ENCODE measurements around the gene SYTL3.
"Not testable (repeated sequence)": the region's sequence is repeated elsewhere in the genome, so short reads cannot be mapped to it uniquely, and the experiment has no call there.

SYTL3 gene

DNA sequence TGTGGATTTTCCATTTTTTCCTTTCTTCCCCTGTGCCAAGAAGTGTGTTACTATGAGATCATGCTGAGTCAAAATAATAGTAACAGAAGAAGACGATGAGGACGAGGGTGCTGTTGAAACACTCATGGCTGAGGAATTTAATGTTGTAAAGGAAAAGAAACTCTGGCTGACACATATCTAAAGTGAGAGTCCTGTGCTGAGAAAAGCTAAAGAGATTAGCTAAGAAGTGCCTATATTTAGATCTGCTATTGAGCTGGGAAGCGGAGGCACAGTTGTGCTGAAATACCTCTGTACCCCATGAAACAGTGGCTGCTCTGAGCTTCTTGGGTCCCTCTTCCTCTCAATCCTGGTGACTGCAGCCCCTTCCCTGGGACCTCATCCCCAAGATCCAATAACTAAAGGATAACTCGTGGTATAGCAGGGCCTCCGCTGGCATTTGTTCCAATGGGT is 1.1 kb upstream of the SYTL3 start:
- no peak for TF ChIP-seq TAF1 (IDR thresholded peaks at IDR 0.05; ENCODE audit: low read depth, low read length)
- TF ChIP-seq POLR2AphosphoS5 (IDR thresholded peaks at IDR 0.05; ENCODE audit: low read depth, low read length), result no peak
- TF ChIP-seq PAX5 (IDR thresholded peaks at IDR 0.05; ENCODE audit: insufficient read depth, low read length, severe bottlenecking), result no peak
- TF ChIP-seq POLR2A (IDR thresholded peaks at IDR 0.05; ENCODE audit: low read depth, low read length), result no peak
- TF ChIP-seq POU2F2 (IDR thresholded peaks at IDR 0.05; ENCODE audit: low read depth, low read length), result peak; percentile 55
- peak; percentile 11; the same call in 1 of the 2 replicates for TF ChIP-seq SPI1 (IDR thresholded peaks at IDR 0.05; ENCODE audit: low read depth, low read length)
- FAIRE-seq (peak; percentile 69), DNase-seq (ENCODE audit: insufficient read length, low spot score) (no peak)

DNA sequence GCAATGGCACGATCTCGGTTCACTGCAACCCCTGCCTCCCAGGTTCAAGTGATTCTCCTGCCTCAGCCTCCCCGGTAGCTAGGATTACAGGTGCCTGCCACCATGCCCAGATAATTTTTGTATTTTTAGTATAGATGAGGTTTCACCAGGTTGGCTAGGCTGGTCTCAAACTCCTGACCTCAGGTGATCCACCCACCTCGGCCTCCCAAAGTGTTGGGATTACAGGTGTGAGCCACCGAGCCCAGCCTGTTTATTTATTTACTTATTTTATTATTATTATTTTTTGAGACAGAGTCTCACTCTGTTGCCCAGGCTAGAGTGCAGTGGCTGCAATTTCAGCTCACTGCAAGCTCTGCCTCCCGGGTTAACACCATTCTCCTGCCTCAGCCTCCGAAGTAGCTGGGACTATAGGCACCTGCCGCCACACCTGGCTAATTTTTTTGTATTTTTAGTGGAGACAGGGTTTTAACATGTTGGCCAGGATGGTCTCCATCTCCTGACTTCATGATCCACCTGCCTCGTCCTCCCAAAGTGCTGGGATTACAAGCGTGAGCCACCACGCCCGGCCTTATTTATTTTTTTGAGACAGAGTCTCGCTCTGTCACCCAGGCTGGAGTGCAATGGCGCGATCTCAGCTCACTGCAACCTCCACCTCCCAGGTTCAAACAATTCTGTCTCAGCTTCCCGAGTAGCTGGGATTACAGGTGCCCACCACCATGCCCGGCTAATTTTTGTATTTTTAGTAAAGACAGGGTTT is 2.3 kb downstream of the SYTL3 start:
- FAIRE-seq, result not testable (repeated sequence)

DNA sequence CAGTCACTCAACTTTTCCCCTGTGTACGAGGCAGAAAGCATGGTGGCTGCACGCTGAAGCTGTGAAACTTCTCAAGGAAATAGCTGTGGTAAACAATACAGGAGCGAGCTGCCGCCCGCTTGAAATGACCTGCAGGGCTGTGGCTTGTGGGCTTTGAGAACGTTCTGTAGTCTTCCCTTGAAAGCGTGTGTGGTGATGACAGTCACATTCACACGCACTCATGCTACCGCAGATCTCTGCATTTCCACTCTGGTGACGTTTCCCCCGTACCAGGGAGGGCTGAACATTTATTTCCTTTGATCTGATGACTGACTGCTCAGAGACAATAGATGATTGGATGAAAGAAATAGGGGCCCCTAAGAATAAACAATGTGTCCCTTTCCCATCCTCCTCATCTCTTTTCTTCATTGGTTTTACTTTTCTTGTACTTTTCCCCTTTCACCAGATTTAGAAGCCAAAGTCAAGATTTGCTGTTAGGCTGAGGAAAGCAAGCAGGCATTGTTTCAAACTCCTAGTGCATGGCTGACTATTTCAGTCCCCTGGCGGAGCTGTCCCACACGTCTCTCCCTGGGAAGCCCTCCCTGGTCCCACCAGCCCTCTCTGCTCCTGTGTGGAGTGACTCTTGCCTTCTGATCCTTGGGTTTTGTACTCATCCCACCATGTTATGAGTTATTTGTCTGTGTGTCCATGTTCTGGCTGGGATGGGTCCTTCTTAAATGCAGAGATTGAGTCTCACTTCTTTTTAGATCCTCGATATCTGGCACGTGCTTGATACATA is 3.9 kb downstream of the SYTL3 start:
- DNase-seq (ENCODE audit: insufficient read length, low spot score), result no peak
- TF ChIP-seq PAX5 (IDR thresholded peaks at IDR 0.05; ENCODE audit: insufficient read depth, low read length, severe bottlenecking) (peak; percentile 8), POU2F2 (IDR thresholded peaks at IDR 0.05; ENCODE audit: low read depth, low read length) (peak; percentile 65; the same call in 1 of the 2 replicates), POLR2A (IDR thresholded peaks at IDR 0.05; ENCODE audit: low read depth, low read length) (no peak), POLR2AphosphoS5 (IDR thresholded peaks at IDR 0.05; ENCODE audit: low read depth, low read length) (peak; percentile 41; the same call in 1 of the 2 replicates)
- FAIRE-seq, result peak; percentile 93

More for the DNA sequence above, 2.3 kb downstream of the SYTL3 start:
- not testable (repeated sequence) for DNase-seq (ENCODE audit: insufficient read length, low spot score)

DNA sequence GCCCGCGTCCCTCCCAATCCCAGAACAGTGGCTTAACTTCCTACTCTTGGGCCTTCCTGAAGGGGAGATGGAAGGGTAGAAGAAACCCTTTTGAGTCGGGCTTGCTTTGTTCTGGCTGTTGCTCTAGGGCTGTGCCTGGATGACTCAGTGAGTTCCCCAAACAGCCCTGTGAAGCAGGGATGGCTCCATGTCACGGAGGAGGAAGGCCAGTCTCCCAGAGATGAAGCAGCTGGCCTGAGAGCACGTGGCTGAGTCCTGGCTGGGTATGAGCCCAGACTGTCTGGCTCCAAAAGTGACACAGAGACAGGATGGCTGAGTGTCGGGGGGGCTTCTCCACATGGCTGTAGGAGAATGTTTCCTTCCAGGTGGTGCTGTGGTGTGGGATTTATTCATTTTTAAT is 4.6 kb downstream of the SYTL3 start:
- no peak for DNase-seq (ENCODE audit: insufficient read length, low spot score)
- no peak for FAIRE-seq

DNA sequence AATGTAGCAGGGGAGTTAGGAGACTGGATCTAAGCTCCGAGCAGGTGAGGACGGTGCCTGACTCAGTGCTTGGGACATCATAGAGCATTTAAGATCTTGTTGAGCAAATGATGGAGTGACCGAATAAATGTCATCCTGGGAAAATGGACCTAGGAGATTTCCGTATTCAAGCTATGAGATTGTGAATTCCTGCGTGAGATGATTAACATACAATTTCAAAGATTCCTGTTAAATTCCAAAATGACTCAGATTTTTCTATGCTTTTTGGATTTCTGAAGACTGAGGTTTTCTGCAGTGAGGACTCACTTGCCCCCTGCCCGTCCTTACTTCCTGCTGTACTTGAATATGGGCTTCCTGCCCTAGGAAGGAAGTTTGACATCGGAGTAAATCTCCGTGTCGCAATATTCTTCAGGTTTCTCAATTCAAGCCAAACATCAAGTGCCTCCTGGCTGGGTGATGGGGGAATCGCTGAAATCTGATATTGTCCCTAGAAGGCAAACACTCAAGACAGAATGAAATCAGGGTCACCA is 5.2 kb downstream of the SYTL3 start:
- TF ChIP-seq POLR2A (IDR thresholded peaks at IDR 0.05; ENCODE audit: low read depth, low read length) (no peak), TAF1 (IDR thresholded peaks at IDR 0.05; ENCODE audit: low read depth, low read length) (no peak), SPI1 (IDR thresholded peaks at IDR 0.05; ENCODE audit: low read depth, low read length) (no peak), POU2F2 (IDR thresholded peaks at IDR 0.05; ENCODE audit: low read depth, low read length) (no peak), POLR2AphosphoS5 (IDR thresholded peaks at IDR 0.05; ENCODE audit: low read depth, low read length) (no peak), PAX5 (IDR thresholded peaks at IDR 0.05; ENCODE audit: insufficient read depth, low read length, severe bottlenecking) (no peak)
- DNase-seq (ENCODE audit: insufficient read length, low spot score) (no peak), FAIRE-seq (no peak)

More for the DNA sequence above, 4.6 kb downstream of the SYTL3 start:
- TF ChIP-seq POU2F2 (IDR thresholded peaks at IDR 0.05; ENCODE audit: low read depth, low read length) (no peak), POLR2AphosphoS5 (IDR thresholded peaks at IDR 0.05; ENCODE audit: low read depth, low read length) (no peak), POLR2A (IDR thresholded peaks at IDR 0.05; ENCODE audit: low read depth, low read length) (no peak), PAX5 (IDR thresholded peaks at IDR 0.05; ENCODE audit: insufficient read depth, low read length, severe bottlenecking) (no peak), SPI1 (IDR thresholded peaks at IDR 0.05; ENCODE audit: low read depth, low read length) (no peak), TAF1 (IDR thresholded peaks at IDR 0.05; ENCODE audit: low read depth, low read length) (no peak)

DNA sequence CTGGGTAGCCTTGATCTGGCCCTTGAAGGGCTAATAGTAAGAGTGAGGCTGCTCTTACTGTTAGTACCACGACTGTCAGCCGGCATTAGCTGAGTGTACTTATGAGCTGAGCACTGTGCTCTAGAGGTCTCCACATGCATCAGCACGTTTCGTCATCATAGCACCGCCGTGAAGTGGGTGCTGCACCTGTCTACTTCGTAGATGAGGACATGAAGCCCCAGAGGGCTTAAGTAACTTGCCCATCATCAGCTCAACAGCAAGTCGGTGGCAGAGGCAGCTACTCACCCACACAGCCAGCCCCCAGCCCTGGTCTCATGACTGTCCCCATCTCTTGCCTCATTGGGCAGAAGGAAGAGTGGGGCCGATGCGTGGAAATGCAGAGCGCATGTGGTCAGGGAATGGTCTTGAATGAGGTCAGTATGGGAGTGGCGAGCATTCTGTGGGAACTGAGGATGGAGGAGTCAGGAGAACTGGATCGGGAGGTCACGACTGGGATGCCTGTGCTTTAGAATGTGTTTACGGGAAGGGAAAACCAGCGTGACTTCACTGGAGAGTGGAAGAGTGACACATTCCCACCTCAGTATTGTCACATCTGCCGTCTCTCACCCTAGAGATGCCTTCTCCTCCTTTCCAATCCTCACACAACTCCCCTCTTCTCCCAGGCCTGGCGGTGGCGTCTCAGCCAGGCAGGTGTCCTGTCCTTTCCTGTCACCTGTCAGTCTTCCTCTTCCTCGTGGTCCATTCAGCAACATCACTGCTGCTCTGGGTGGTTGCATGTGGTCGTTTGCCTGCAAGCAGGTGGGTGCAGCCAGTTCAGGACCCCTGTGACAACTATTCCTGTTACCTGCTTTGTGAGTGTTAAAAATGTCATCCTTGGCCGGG is 6.0 kb downstream of the SYTL3 start:
- no peak for FAIRE-seq
- TF ChIP-seq PAX5 (IDR thresholded peaks at IDR 0.05; ENCODE audit: insufficient read depth, low read length, severe bottlenecking) (no peak), TAF1 (IDR thresholded peaks at IDR 0.05; ENCODE audit: low read depth, low read length) (no peak), POLR2A (IDR thresholded peaks at IDR 0.05; ENCODE audit: low read depth, low read length) (no peak), POLR2AphosphoS5 (IDR thresholded peaks at IDR 0.05; ENCODE audit: low read depth, low read length) (no peak), SPI1 (IDR thresholded peaks at IDR 0.05; ENCODE audit: low read depth, low read length) (no peak), POU2F2 (IDR thresholded peaks at IDR 0.05; ENCODE audit: low read depth, low read length) (no peak)
- DNase-seq (ENCODE audit: insufficient read length, low spot score), result no peak

DNA sequence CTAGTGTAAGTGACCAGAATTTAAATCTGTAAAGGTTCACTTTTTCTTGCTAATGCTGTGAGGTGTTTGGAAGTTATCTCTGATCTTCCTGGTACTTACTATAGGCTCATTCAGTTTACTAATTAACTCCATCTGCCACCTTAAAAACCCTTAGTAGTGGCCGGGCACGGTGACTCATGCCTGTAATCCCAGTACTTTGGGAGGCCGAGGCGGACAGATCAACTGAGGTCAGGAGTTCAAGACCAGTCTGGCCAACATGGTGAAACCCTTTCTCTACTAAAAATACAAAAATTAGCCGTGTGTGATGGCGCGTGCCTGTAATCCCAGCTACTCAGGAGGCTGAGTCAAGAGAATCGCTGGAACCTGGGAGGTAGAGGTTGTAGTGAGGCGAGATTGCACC is 7.1 kb downstream of the SYTL3 start:
- not testable (repeated sequence) for FAIRE-seq; DNase-seq (ENCODE audit: insufficient read length, low spot score)

DNA sequence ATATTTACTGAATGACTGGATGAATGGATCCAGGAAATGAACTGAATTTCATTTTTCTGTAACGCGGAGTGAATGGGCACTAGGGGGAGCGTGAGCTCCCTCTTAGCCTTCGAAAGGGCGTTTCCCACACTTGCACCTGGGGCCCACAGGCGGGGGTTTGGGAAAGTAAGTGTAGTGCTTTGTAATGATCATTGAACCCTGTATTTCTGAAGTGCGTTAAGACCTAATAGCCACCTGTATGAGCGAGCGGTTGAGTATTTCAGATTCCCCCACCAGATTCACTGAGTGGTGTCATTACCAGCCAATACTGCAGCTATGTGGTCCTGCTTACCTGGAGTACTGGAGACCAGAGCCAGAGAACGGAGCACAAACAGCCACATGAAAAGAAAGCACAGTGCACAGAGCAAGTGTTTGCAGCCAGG is 10.5 kb downstream of the SYTL3 start:
- no peak for TF ChIP-seq POLR2AphosphoS5 (IDR thresholded peaks at IDR 0.05; ENCODE audit: low read depth, low read length)
- no peak for TF ChIP-seq PAX5 (IDR thresholded peaks at IDR 0.05; ENCODE audit: insufficient read depth, low read length, severe bottlenecking)
- TF ChIP-seq TAF1 (IDR thresholded peaks at IDR 0.05; ENCODE audit: low read depth, low read length), result no peak
- TF ChIP-seq POLR2A (IDR thresholded peaks at IDR 0.05; ENCODE audit: low read depth, low read length), result no peak
- no peak for TF ChIP-seq POU2F2 (IDR thresholded peaks at IDR 0.05; ENCODE audit: low read depth, low read length)
- TF ChIP-seq SPI1 (IDR thresholded peaks at IDR 0.05; ENCODE audit: low read depth, low read length), result no peak
- peak; percentile 34 for DNase-seq (ENCODE audit: insufficient read length, low spot score)
- peak; percentile 90 for FAIRE-seq

DNA sequence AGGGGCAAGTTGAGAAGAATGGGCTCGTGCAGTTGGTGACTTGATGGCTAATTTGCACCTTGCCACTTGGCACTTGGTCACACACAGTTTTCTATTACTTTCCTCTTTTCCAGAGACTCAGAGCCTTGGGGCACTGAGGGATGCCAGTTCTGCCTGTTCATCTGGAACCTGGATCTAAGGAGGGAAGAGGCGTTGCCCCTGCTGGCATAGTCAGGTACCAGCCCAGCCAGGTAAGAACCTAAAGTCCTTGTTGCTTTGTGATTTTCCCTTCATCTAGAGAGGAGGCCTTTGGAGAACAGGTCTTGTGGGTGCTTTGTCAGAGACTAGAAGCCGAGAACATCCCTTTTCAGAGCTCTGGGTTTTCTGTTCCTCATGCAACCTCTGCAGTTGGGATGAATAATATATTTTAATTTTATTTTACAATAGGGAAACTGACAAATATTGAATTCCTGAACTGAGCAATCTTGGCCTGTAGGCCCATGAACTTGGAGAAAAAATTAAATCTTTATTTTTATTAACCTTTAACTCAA is 11.4 kb downstream of the SYTL3 start:
- DNase-seq (ENCODE audit: insufficient read length, low spot score) (no peak), FAIRE-seq (no peak)
- TF ChIP-seq POLR2AphosphoS5 (IDR thresholded peaks at IDR 0.05; ENCODE audit: low read depth, low read length) (no peak), POLR2A (IDR thresholded peaks at IDR 0.05; ENCODE audit: low read depth, low read length) (no peak), TAF1 (IDR thresholded peaks at IDR 0.05; ENCODE audit: low read depth, low read length) (no peak), POU2F2 (IDR thresholded peaks at IDR 0.05; ENCODE audit: low read depth, low read length) (no peak), PAX5 (IDR thresholded peaks at IDR 0.05; ENCODE audit: insufficient read depth, low read length, severe bottlenecking) (no peak), SPI1 (IDR thresholded peaks at IDR 0.05; ENCODE audit: low read depth, low read length) (no peak)
